Activated CD4-positive, CD25-positive, alpha-beta regulatory T cell treated with anti-CD3 and anti-CD28 coated beads, Interleukin-2, amount 50 U/mL, for 72 hours (primary cell): ENCODE results near the gene STK11.

ENCODE experiments used
- DNase-seq: peaks from one replicate; pipeline ENCODE4 v3.0.0; 2021

Gene STK11

DNA sequence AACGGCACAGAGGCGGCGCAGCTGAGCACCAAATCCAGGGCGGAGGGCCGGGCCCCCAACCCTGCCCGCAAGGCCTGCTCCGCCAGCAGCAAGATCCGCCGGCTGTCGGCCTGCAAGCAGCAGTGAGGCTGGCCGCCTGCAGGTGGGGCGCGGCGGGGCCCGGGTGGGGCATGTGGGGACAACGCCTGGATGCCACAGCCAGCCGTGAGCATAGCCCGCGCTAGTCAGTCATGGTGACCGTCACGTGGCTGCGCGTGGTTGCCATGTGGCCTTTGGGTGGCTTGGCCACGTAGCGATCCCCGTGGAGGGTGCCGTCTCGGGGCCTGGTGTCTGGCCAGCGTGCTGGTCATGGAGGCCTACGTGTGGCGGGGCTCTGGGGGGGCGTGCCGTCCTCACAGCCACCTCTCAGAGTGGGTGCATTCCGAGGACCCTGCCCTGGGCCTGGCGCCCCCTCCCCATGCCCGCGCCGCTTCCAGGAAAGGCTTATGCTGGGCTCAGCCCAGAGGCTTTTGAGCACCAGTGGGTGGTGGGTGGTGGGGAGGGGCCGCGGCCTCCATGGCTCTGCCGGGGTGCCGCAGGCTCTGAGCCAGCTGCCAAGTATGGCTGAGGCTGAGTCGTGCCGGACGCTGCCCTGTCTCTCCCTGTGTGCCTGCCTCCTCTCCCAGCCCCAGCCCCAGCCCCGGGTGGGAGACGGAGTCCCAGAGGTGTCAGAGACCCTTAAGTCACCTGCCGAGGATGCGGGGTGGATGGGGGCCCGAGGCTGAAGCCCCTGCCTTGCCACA, 21.1 kb downstream of the STK11 start:
- no peak for DNase-seq

GRCh38 chr19:1227304-1228054, 21.9 kb downstream of the STK11 start:
- no peak for DNase-seq

DNA sequence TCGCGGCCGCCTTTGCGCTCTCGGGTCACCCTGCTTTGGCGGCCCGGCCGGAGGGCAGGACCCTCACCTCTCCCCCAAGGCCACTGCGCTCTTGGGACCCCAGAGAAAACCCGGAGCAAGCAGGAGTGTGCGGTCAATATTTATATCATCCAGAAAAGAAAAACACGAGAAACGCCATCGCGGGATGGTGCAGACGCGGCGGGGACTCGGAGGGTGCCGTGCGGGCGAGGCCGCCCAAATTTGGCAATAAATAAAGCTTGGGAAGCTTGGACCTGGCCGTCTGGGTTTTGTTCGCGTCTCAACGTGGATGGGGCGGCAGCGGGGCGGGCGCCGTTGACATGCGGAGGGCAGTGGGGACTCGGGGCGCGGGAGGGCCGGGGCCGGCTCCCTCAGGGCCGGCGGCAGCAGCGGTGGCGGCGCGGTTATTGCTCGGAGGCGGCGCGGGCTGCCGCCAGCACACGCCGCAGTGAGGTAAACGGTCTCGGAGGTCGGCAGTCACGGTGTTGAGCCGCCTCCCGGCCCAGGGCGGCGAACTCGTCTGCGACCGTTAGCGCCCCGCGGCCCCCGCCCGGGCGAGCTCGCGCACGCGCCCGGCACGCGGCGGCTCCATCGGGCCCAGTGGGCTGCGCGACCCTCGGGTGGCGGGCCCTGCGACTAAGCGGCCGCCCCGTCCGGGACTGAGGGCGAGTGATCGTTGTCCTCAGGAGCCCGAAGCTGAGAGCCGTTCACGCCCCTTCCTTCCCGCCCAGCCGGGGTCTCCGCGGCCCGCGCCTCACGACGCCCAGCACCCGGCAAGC, 22.8 kb downstream of the STK11 start:
- DNase-seq = no peak

GRCh38 chr19:1229056-1229923, 23.7 kb downstream of the STK11 start:
- no peak for DNase-seq

- no peak for DNase-seq
Observed at GRCh38 chr19:1229924-1230782, 24.6 kb downstream of the STK11 start.

DNA sequence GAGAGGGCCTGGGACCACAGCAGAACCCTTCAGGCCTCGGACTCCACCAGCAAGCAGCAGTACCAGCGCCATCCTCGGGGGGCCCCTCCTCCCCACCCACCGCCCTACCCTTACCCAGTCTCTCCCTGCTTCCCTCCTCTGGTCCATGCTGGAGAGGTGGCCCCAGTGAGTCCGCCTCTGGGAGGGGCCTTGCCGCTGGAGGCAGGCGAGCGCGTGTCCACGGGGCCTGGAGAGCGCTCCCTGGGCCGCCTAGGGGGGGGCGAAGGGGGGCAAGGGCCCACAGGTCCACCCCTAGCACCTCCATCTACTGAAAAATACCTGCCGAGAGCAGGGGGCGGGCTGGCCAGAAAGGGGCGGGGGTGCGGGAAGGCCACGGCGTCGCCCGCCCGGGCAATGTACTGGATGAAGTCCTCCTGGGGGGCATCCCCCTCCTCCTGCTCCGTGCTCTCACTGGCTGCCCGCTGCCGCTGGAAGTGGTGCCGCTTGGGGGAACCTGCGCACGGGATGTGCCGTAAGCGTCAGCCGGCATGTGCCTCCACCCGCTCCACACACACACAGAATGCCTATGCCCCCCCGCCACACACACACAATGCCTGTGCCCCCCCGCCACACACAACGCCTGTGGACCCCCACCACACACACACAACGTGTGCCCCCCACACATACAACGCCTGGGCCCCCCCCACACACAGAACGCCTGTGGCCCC, 25.4 kb downstream of the STK11 start:
- no peak for DNase-seq

- no peak for DNase-seq
Observed at GRCh38 chr19:1231729-1232637, 26.4 kb downstream of the STK11 start.

DNA sequence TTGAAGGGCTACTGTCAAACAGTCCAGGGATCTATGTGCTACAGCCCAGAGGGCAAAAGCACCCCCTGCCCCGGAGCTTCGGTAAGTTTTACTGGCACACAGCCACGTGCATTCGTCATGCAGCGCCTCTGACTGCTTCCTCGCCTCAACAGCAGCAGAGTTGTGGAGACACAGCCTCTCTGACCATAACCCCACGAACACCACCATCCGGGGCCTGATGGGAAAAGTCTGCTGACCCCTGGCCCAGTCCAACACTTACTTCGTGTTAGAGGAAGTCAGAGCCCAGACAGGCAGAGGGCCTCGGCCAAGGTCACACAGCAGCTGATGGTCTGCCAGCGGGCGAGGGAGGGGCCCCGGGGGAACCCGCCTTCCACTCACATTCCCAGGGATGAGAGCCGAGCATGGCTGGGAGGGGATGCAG, 27.1 kb downstream of the STK11 start:
- DNase-seq = no peak

DNA sequence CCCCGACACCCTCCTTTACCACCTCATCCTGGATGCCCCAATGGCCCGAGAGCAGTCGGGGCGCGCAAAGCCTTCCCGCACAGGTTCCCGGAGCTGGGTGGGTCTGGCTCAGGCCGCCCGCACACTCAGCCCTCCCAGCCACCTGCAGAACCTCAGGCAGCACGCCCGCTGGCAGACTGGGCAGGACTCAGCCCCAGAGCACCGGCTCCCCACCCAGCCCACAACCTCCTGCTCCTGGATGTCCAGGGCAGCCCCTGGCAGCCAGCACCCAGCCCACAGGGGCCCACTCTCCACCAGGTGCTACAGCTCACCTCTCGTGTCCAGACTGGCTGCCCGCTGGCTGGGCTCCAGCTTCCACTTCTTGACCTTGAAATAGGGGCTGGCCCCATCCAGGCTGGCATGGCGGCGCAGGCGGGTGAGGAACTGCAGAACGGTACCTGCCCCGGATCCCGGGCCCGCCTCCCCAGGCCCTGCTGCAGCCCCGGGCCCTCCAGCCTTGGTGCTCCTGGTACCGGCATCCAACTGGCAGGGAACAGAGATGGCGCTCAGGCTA, 27.6 kb downstream of the STK11 start:
- no peak for DNase-seq

DNA sequence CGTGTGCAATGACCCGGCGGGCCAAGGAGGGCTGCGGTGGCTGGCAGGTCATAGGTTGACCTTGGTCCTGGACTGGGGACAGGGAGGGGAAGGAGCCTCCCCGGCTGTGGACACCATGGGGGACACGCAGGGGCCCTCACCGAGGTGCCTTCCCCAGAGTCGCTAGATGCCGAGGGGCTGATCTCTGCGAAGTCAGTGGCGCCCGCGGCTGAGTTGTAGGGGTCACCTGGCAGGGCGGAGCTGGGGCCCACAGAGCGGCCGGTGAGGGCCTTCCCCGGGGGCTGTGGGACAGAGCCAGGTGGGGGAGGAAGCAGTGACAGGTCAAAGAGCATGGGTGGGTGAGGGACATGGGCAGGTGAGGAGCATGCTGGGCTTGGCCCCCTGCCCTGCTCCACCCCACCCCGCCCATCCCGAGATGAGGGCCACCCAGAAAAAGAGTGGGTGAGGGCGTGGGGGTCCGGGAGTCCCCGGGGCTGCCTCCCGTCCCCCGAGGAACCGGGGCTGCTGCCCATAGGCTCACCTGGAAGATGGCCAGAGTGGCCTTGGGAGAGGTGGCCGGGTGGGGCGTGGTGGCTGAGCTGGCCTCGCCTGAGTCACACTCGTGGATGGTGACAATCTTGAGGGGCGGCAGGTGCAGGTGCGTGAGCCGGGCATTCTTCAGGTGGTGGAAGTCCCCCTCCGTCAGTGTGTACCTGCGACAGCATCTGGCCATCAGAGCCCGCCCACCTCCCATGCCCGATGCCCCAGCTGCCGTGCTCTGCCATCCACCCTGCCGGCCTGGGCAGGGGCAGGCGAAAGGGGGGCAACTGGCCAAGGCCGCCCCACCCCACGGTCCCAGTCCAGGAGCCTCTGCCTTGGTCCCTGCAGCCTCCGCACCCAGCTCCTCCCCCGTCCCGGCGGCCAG, 28.7 kb downstream of the STK11 start:
- no peak for DNase-seq

DNA sequence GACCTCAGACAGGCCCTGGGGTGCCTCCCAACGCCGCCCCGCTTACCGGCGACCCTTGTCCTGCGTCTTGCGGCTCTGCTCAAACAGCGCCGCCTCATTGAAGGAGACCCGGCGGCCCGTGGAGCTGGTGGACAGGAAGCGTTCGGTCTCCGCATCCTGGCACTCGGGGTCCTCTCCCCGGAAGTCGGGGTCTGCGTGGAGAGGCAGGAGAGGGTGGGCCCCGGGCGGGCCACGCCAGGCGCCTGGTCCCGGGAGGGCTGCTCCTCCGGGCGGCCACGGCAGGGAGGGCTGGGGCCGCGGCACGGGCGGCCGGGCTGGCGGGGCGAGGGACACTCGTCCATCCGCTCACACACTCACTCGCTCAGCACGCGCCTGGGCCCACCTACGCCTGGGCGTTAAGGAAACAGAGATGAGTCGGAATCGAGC, 29.4 kb downstream of the STK11 start:
- DNase-seq = no peak

- no peak for DNase-seq
Observed at GRCh38 chr19:1235625-1236538, 30.3 kb downstream of the STK11 start.

- DNase-seq = no peak
Observed at GRCh38 chr19:1236576-1236975, 31.0 kb downstream of the STK11 start.

DNA sequence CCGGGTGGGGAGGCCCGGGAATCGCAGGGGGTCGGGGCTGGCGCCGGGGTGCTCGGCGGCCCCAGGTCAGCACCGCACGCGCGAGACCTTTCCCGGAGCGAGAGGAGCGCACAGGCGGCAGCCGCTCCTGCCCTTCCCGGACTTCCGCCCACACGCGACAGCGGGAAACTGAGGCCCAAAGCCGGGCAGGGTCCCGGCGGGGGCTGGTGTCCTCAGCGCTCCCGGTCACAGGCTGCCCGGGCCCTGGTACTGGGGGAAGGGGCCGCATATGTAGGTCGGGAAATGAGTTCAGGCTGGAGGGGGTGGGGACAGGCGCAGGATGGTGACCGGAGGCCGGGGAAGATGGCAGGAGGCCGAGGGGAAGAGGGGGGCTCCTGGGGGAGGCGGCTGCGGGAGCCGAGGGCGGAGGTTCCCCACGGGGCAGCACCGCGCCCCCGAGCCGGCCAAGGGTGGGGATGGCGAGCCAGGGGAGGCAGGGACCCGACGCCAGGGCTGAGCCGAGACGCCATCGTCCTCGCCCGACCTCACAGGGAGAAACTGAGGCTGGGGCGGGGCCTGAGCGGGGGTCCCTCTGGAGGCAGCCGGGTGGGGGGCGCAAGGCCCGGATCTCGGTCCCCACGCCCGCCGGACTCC, 31.6 kb downstream of the STK11 start:
- DNase-seq = no peak

DNA sequence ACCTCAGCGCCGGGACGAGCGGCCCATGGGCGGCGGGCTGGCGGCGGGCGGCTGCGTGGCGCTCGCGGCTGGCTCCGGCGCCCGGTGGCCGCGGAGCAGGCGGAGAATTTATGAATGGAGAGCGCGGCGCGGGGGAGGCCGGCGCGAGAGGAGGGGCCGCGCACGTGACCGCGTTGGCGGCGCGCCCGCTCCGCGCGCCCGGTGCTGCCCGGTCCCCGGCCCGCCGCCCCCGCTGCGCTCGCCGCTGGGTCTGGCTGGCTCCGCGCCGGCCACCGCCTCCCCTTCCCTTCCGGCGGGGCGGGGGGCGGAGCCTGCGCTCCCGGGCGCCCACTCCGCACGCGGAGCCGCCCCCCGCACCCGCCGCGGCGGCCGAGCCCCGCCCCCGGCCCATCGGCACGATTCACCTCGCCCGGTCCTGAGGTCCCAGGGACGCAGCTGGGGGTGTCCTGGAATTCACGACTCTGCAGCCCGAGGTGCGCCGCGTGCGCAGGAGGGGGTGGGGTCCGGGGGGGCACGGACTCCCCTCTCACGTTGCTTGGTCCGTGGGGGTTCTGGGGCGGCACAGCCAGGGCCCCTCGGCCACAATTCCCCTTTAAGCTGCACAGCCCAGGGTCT, 32.3 kb downstream of the STK11 start, which contains the start of gene CBARP:
CBARP (minus strand) TSS at position 252 of the 615 bp plus-strand sequence. CDS start 1,905 bp downstream, outside the sequence.
- no peak for DNase-seq
